GM12864 (cell line): ENCODE results near the gene ABT1.

Experiments used
- DNase-seq: peaks from one replicate; pipeline ENCODE4 v3.0.0-alpha.2; 2011; ENCODE audit warnings: low read depth
- H3K4me3 ChIP-seq: 2 replicates; pipeline ENCODE4 v1.5.1; 2011; ENCODE audit warnings: mild to moderate bottlenecking, low read depth, low read length, control low read depth
- TF ChIP-seq, protein P1 (sequence below): IDR thresholded peaks from 2 replicates; pipeline ENCODE4 v1.5.1; 2011; ENCODE audit warnings: low read depth, mild to moderate bottlenecking, moderate library complexity, low read length, control low read depth, inconsistent platforms; ENCODE audit errors: missing control alignments

Gene ABT1

DNA sequence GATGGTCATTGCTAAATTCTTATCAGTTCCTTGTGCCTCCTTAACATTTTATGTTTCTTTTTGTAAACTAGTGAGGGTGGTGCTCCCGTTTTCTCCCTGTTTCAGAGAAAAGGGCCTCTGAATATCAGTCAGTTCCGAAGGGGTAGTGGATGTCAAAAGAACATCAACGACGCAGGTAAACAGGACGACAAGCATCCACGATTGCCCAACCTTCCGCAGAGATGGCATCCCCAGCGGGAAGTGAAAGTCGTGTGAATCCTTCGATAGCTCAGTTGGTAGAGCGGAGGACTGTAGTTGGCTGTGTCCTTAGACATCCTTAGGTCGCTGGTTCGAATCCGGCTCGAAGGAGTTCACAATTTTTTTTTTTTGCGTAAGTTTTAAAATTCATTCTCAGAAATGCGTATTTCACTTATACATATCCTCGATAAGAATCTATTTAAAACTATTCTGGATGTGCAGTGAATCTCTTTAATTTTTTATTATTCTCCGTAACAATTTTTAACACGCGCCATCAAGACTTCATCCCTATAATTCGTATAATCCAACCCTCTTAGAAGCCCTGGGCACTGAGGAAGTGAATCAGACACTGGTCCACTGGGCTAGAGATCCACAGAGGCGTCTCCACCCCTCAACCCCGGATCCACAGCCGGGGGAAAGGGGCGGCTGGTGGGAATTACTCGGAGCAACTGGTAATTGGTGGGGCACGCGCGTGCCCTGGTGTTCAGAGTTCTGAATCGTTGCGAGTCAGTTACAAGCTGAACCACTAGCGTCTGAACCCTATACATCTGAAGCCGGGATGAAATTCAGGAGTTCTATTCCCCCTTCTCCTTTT, 27.9 kb upstream of the ABT1 start:
- peak; percentile 91 for DNase-seq
- TF ChIP-seq, protein P1, sequence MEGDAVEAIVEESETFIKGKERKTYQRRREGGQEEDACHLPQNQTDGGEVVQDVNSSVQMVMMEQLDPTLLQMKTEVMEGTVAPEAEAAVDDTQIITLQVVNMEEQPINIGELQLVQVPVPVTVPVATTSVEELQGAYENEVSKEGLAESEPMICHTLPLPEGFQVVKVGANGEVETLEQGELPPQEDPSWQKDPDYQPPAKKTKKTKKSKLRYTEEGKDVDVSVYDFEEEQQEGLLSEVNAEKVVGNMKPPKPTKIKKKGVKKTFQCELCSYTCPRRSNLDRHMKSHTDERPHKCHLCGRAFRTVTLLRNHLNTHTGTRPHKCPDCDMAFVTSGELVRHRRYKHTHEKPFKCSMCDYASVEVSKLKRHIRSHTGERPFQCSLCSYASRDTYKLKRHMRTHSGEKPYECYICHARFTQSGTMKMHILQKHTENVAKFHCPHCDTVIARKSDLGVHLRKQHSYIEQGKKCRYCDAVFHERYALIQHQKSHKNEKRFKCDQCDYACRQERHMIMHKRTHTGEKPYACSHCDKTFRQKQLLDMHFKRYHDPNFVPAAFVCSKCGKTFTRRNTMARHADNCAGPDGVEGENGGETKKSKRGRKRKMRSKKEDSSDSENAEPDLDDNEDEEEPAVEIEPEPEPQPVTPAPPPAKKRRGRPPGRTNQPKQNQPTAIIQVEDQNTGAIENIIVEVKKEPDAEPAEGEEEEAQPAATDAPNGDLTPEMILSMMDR = no peak
- H3K4me3 ChIP-seq = peak overlapping the region; percentile 66

DNA sequence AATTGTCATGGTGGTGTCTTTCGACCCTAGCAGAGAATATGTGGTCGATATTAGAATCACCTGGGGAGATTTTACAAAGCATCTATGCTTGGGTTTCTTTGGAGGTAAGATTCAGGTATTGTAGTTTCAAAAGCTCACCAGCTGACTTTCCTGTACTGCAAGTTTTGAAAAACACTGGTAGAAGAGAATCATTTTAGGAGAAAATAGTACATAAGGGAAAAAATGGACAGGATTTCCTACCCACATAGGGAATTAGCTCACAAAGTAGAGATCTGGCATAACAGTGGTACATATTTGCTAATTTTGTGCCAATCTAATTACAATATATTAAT, 27.4 kb upstream of the ABT1 start:
- DNase-seq = no peak
- peak overlapping the region; percentile 42; the same call in 1 of the 2 replicates for H3K4me3 ChIP-seq
- TF ChIP-seq, protein P1 = no peak

DNA sequence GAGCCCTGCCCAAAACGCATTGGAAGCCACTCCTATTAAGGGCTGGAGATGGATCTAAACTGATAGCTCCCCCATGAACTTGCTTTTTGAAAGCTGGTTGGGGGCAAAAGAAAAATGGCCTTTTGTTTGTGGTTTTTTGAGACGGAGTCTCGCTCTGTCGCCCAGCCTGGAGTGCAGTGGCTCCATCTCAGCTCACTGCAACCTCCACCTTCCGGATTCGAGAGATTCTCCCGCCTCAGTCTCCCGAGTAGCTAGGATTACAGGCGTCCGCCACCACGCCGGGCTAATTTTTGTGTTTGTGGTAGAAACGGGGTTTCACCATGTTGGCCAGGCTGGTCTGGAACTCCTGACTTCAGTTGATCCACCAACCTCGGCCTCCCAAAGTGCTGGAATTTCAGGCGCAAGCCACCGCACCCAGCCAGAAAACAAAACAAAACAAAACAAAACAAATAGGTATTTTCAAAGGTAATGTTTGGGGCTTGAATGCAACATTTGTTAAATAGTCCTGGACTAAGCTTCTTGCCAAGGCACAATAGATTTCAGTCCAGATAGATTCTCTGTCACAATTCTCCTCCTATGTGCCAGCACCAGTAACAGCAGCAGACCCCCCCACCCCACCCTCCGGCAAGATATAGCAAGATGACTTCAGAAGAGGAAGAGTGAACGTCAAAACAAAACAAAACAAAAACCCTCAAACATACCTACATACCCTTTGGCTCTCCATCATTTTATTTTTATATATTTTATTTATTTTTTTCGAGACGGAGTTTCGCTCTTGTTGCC, 26.5 kb upstream of the ABT1 start:
- TF ChIP-seq, protein P1 = no peak
- DNase-seq = no peak
- no peak overlapping the region for H3K4me3 ChIP-seq

- TF ChIP-seq, protein P1 = no peak
- H3K4me3 ChIP-seq = peak overlapping the region; percentile 53
- DNase-seq = no peak
Observed at GRCh38 chr6:26571592-26572296, 25.0 kb upstream of the ABT1 start.

DNA sequence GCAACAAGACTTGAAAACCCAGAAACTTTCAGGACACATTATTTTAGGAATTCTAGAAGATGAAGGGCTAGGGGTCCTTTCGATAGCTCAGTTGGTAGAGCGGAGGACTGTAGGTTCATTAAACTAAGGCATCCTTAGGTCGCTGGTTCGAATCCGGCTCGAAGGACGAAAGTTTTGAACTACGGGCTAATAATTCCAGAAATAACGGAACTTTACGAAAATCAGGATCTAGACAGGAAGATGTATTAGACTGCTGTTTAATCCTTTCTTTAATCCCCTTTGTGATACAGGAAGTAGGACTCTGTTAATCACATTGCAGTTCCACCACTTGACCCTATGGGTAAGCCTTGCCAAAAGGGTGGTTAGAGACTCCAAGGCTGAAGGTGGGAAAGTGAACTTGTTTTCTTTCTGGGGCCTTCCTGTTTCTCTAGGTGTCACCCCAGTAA, 21.2 kb upstream of the ABT1 start:
- TF ChIP-seq, protein P1 = no peak
- H3K4me3 ChIP-seq = no peak overlapping the region
- DNase-seq = no peak

- DNase-seq = no peak
- TF ChIP-seq, protein P1 = no peak
- peak overlapping the region; percentile 53; the same call in 1 of the 2 replicates for H3K4me3 ChIP-seq
Observed at GRCh38 chr6:26576407-26576843, 20.3 kb upstream of the ABT1 start.
